ENCODE results near the gene C10orf95. TPM values are rescaled to one million over a fixed set of nuclear protein-coding genes. Genes with fewer than 3 reads are reported as not detected.

Gene C10orf95
- total and polyA plus RNA-seq, 7 donors: 0.36 to 2.4 (median 0.99) TPM; not detected in 3

GRCh38 chr10:102450374-102451104 is 804 bp downstream of the C10orf95 start:
- H3K9me3 ChIP-seq: no peaks in the 10 kb centered on the region
- intact Hi-C loops (cut with DNase I): loop anchor here (1.0 to 2.0 kb wide), 2 partner anchors 18 to 29 kb away; partner anchors contain the start of gene CUEDC2

DNA sequence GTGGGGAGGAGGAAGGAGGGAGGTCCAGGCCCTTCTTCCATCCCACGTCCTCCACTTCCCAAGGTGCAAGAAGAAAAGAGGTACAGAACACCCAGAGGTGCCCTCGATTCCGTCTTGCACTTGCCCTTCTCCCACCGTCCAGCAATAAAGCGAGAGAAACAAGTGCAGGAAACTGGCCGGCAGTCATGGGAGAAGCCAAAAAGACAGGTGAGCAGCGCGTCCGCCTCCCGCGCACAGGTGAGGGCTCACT is 1.3 kb downstream of the C10orf95 start:
- H3K36me3 ChIP-seq: no peaks in the 10 kb centered on the region
- WGBS, 2 donors: 0 to 1% methylated on average over 11 of the region's 11 CpGs
- H3K27ac ChIP-seq: peak overlapping the region; percentile 83 to 88 (median 84)
- no peaks in the 10 kb centered on the region for H3K27me3 ChIP-seq
- no peaks in the 10 kb centered on the region for H3K9me3 ChIP-seq
- no peak for DNase-seq
- no peak for TF ChIP-seq CTCF (IDR thresholded peaks at IDR 0.05)
- TF ChIP-seq POLR2AphosphoS5 (IDR thresholded peaks at IDR 0.05): no peak
- no peak for TF ChIP-seq EP300 (IDR thresholded peaks at IDR 0.05)
- no peak for TF ChIP-seq POLR2A (IDR thresholded peaks at IDR 0.05)
- H3K4me3 ChIP-seq: peak overlapping the region; percentile 51 to 86 (median 70)
- intact Hi-C loops (cut with DNase I): loop anchor here (1.0 to 2.0 kb wide), 2 partner anchors 17 to 29 kb away; partner anchors contain the start of gene CUEDC2
- peaks cover 0 to 20% (median 17%) of the 10 kb centered on the region in 4 donors for H3K4me1 ChIP-seq

More at GRCh38 chr10:102450374-102451104, 804 bp downstream of the C10orf95 start:
- H3K4me3 ChIP-seq: peak overlapping the region; percentile 60 to 86 (median 70)
- H3K27ac ChIP-seq: peak overlapping the region; percentile 83 to 88 (median 84)
- peaks cover 0 to 20% (median 17%) of the 10 kb centered on the region in 4 donors for H3K4me1 ChIP-seq
- H3K36me3 ChIP-seq: no peaks in the 10 kb centered on the region
- TF ChIP-seq POLR2AphosphoS5 (IDR thresholded peaks at IDR 0.05) (peak in 3 of 4 donors; percentile 30 to 61 (median 40)), CTCF (IDR thresholded peaks at IDR 0.05) (no peak)
- H3K27me3 ChIP-seq: no peaks in the 10 kb centered on the region
- peak; percentile 88 for DNase-seq
- 0% methylated on average over 104 of the region's 104 CpGs for WGBS, 2 donors

GRCh38 chr10:102449321-102450123 is 1.8 kb downstream of the C10orf95 start:
- Histone ChIP-seq H3K27ac (peak overlapping the region; percentile 83 to 88 (median 84)), H3K27me3 (no peaks in the 10 kb centered on the region), H3K4me1 (peaks cover 0 to 20% (median 17%) of the 10 kb centered on the region in 4 donors), H3K4me3 (peak overlapping the region; percentile 51 to 86 (median 70)), H3K9me3 (no peaks in the 10 kb centered on the region), H3K36me3 (no peaks in the 10 kb centered on the region)
- no peak for TF ChIP-seq POLR2A (IDR thresholded peaks at IDR 0.05)
- TF ChIP-seq POLR2AphosphoS5 (IDR thresholded peaks at IDR 0.05): no peak
- no peak for TF ChIP-seq CTCF (IDR thresholded peaks at IDR 0.05)
- no peak for TF ChIP-seq EP300 (IDR thresholded peaks at IDR 0.05)
- intact Hi-C loops (cut with DNase I): loop anchor here (1.0 to 2.0 kb wide), 2 partner anchors 17 to 28 kb away; partner anchors contain the start of gene CUEDC2
- DNase-seq: peak; percentile 85
- WGBS, 2 donors: 6 to 9% methylated on average over 30 of the region's 30 CpGs

GRCh38 chr10:102444851-102445250 is 6.5 kb downstream of the C10orf95 start:
- intact Hi-C loops (cut with DNase I): no loop called here
- no peak for TF ChIP-seq POLR2AphosphoS5 (IDR thresholded peaks at IDR 0.05)
- TF ChIP-seq POLR2A (IDR thresholded peaks at IDR 0.05): no peak
- no peak for TF ChIP-seq CTCF (IDR thresholded peaks at IDR 0.05)
- no peak for TF ChIP-seq EP300 (IDR thresholded peaks at IDR 0.05)

More at GRCh38 chr10:102444851-102445250, 6.5 kb downstream of the C10orf95 start:
- no peaks in the 10 kb centered on the region for H3K27me3 ChIP-seq
- H3K27ac ChIP-seq: no peak overlapping the region
- DNase-seq: no peak
- H3K4me1 ChIP-seq: peaks cover 0 to 6% (median 4%) of the 10 kb centered on the region in 4 donors
- H3K9me3 ChIP-seq: no peaks in the 10 kb centered on the region
- 76 to 80% methylated on average over 2 of the region's 2 CpGs for WGBS, 2 donors
- H3K4me3 ChIP-seq: no peak overlapping the region
- H3K36me3 ChIP-seq: no peaks in the 10 kb centered on the region

Measured in sigmoid colon (tissue), 7 donors.